GM23338 (cell line): ENCODE results near the gene PRPF38A. TPM values are rescaled to one million over a fixed set of nuclear protein-coding genes. Genes with fewer than 3 reads are reported as not detected.

Experiments
- ATAC-seq: fragments of 200-7000 bp; cut with Tn5 transposase; 3 replicates; pipeline ENCODE4 v1.9.1; 2020
- DNase-seq: peaks from one replicate; pipeline ENCODE4 v3.0.0-alpha.2; 2015; ENCODE audit warnings: low spot score
- H2AFZ ChIP-seq: fragments of 200-600 bp; sonication (generic); 2 replicates; pipeline ENCODE4 v1.8.0; 2016; ENCODE audit warnings: antibody characterized with exemption, mild to moderate bottlenecking, moderate library complexity
- H3F3A ChIP-seq: fragments of 200-600 bp; sonication (generic); replicated peaks from 2 replicates; pipeline ENCODE4 v1.8.0; 2017; ENCODE audit warnings: antibody characterized with exemption, mixed run types, low read depth
- H3K27ac ChIP-seq: fragments of 200-600 bp; sonication (generic); 2 replicates; pipeline ENCODE4 v1.6.1; 2016; ENCODE audit warnings: low read depth
- H3K27me3 ChIP-seq: fragments of 200-600 bp; sonication (generic); 2 replicates; pipeline ENCODE4 v1.8.0; 2016; ENCODE audit warnings: mild to moderate bottlenecking, mixed run types, moderate library complexity; ENCODE audit not compliant: insufficient read depth
- H3K36me3 ChIP-seq: fragments of 200-600 bp; sonication (generic); 2 replicates; pipeline ENCODE4 v1.8.0; 2016; ENCODE audit warnings: mild to moderate bottlenecking; ENCODE audit not compliant: insufficient read depth
- H3K4me1 ChIP-seq: fragments of 200-600 bp; sonication (generic); 2 replicates; pipeline ENCODE4 v1.8.0; 2016; ENCODE audit warnings: mild to moderate bottlenecking, moderate library complexity; ENCODE audit not compliant: insufficient read depth
- H3K4me2 ChIP-seq: fragments of 200-600 bp; sonication (generic); 2 replicates; pipeline ENCODE4 v1.7.1; 2017; ENCODE audit warnings: mixed run types
- H3K4me3 ChIP-seq: fragments of 200-600 bp; sonication (generic); 2 replicates; pipeline ENCODE4 v1.6.1; 2016; ENCODE audit warnings: mixed run types
- H3K79me2 ChIP-seq: fragments of 200-600 bp; sonication (generic); replicated peaks from 2 replicates; pipeline ENCODE4 v1.8.0; 2017; ENCODE audit warnings: mild to moderate bottlenecking; ENCODE audit not compliant: insufficient read depth
- H3K9me2 ChIP-seq: fragments of 200-600 bp; sonication (generic); 2 replicates; pipeline ENCODE4 v1.8.0; 2017; ENCODE audit not compliant: insufficient read depth
- H4K20me1 ChIP-seq: fragments of 200-600 bp; sonication (generic); replicated peaks from 2 replicates; pipeline ENCODE4 v1.8.0; 2017; ENCODE audit warnings: mild to moderate bottlenecking; ENCODE audit not compliant: insufficient read depth
- H3K27ac Mint-ChIP-seq: 2 replicates; pipeline ENCODE4 v1.8.0; 2020; ENCODE audit warnings: inconsistent platforms, mild to moderate bottlenecking, moderate library complexity, mixed read lengths
- H3K27me3 Mint-ChIP-seq: 3 replicates; pipeline ENCODE4 v1.8.0; 2022; ENCODE audit warnings: low read depth, mild to moderate bottlenecking, moderate library complexity, mixed read lengths, inconsistent platforms; ENCODE audit not compliant: insufficient read depth, poor library complexity
- H3K36me3 Mint-ChIP-seq: 3 replicates; pipeline ENCODE4 v1.8.0; 2021; ENCODE audit warnings: low read depth, mild to moderate bottlenecking, inconsistent platforms, moderate library complexity, mixed read lengths
- H3K4me1 Mint-ChIP-seq: 3 replicates; pipeline ENCODE4 v1.8.0; 2020; ENCODE audit warnings: mild to moderate bottlenecking, inconsistent platforms, mixed read lengths
- H3K4me3 Mint-ChIP-seq: 3 replicates; pipeline ENCODE4 v1.8.0; 2021; ENCODE audit warnings: moderate library complexity, mild to moderate bottlenecking, inconsistent platforms, mixed read lengths
- H3K9me3 Mint-ChIP-seq: 3 replicates; pipeline ENCODE4 v1.8.0; 2020; ENCODE audit warnings: moderate library complexity, mild to moderate bottlenecking, inconsistent platforms, mixed read lengths
- CREB1 ChIP-seq: fragments of 250-450 bp; sonication (Bioruptor Pico); IDR thresholded peaks from 2 replicates; pipeline ENCODE4 v1.5.0; 2020; ENCODE audit warnings: low read depth, mild to moderate bottlenecking, moderate library complexity
- EZH2 ChIP-seq: fragments of 200-600 bp; sonication (generic); IDR thresholded peaks from one replicate; pipeline ENCODE4 v1.8.0; 2017; ENCODE audit warnings: antibody characterized with exemption, mild to moderate bottlenecking, low read depth; ENCODE audit not compliant: unreplicated experiment
- EZH2phosphoT487 ChIP-seq: fragments of 200-600 bp; sonication (generic); IDR thresholded peaks from one replicate; pipeline ENCODE4 v1.8.1; 2018; ENCODE audit warnings: antibody characterized with exemption; ENCODE audit not compliant: unreplicated experiment
- NANOG ChIP-seq: IDR thresholded peaks from 2 replicates; pipeline ENCODE4 v1.6.1; 2016; ENCODE audit warnings: antibody characterized with exemption, borderline replicate concordance
- POLR2AphosphoS5 ChIP-seq: IDR thresholded peaks from 2 replicates; pipeline ENCODE4 v1.6.1; 2016; ENCODE audit warnings: antibody characterized with exemption, low read depth
- STAT1 ChIP-seq: IDR thresholded peaks from one replicate; pipeline ENCODE4 v1.6.1; 2016; ENCODE audit warnings: antibody characterized with exemption; ENCODE audit not compliant: unreplicated experiment
- ZNF114 ChIP-seq: fragments of 250-450 bp; sonication (Bioruptor Pico); IDR thresholded peaks from 2 replicates; pipeline ENCODE4 v1.5.0; 2020; ENCODE audit warnings: mild to moderate bottlenecking, moderate library complexity
- ZNF331 ChIP-seq: fragments of 250-450 bp; sonication (Bioruptor Pico); IDR thresholded peaks from 2 replicates; pipeline ENCODE4 v1.5.0; 2020; ENCODE audit warnings: low read depth, mild to moderate bottlenecking, moderate library complexity
- polyA plus RNA-seq: library from polyadenylated mRNA; unstranded; fragments of >200 nt; fragmentation: Nextera tagmentation; extraction: Ambion mirVana; gene quantifications from 2 replicates; pipeline ENCODE4 v1.2.1, GENCODE V29; 2016
- total RNA-seq: library from RNA; depleted of rRNA; stranded (reverse); fragments of >200 nt; shearing (Covaris generic); gene quantifications from 2 replicates; pipeline ENCODE4 v1.2.3, GENCODE V29; 2014
- TF ChIP-seq, protein P1 (sequence below): IDR thresholded peaks from 2 replicates; pipeline ENCODE4 v1.6.1; 2016; ENCODE audit warnings: antibody characterized with exemption
- TF ChIP-seq, protein P2 (sequence below): IDR thresholded peaks from one replicate; pipeline ENCODE4 v1.6.1; 2018; ENCODE audit warnings: antibody characterized with exemption; ENCODE audit not compliant: unreplicated experiment
- TF ChIP-seq, protein P3 (sequence below), 2 experiments: fragments of 200-600 bp in 1 of 2; sonication (generic) in 1 of 2; conservative IDR thresholded peaks; 2 replicates each; pipeline versions ENCODE4 v1.5.1 to v1.6.1; 2016 to 2017; ENCODE audit warnings: antibody characterized with exemption in 2 of 2, low read depth in 2 of 2, mild to moderate bottlenecking in 2 of 2, moderate library complexity in 1 of 2

The PRPF38A gene
- total and polyA plus RNA-seq, 2 experiments from 2014 or later: 24.8 to 40.3 TPM

DNA sequence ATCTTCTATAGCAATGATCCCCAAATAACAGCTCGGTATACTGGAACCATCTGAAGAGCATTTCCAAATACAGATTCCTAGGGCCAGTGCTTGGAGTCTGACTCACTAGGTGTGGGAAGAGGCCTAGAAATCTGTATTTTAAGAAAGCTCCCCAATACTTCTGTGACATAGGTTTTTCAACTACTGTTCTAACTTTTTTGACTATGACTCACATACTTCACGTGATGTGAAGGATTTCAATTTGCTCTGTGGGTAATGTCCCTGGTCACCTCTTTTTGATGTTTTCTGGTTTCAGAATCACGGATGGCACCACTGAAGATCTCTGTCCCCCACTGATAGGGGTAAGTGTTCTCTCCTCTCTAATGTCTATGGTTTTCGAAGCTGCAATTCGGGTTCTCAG, 11.2 kb upstream of the PRPF38A start (continued):
- TF ChIP-seq, protein P1, sequence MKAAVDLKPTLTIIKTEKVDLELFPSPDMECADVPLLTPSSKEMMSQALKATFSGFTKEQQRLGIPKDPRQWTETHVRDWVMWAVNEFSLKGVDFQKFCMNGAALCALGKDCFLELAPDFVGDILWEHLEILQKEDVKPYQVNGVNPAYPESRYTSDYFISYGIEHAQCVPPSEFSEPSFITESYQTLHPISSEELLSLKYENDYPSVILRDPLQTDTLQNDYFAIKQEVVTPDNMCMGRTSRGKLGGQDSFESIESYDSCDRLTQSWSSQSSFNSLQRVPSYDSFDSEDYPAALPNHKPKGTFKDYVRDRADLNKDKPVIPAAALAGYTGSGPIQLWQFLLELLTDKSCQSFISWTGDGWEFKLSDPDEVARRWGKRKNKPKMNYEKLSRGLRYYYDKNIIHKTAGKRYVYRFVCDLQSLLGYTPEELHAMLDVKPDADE: no peak
- TF ChIP-seq, protein P2, sequence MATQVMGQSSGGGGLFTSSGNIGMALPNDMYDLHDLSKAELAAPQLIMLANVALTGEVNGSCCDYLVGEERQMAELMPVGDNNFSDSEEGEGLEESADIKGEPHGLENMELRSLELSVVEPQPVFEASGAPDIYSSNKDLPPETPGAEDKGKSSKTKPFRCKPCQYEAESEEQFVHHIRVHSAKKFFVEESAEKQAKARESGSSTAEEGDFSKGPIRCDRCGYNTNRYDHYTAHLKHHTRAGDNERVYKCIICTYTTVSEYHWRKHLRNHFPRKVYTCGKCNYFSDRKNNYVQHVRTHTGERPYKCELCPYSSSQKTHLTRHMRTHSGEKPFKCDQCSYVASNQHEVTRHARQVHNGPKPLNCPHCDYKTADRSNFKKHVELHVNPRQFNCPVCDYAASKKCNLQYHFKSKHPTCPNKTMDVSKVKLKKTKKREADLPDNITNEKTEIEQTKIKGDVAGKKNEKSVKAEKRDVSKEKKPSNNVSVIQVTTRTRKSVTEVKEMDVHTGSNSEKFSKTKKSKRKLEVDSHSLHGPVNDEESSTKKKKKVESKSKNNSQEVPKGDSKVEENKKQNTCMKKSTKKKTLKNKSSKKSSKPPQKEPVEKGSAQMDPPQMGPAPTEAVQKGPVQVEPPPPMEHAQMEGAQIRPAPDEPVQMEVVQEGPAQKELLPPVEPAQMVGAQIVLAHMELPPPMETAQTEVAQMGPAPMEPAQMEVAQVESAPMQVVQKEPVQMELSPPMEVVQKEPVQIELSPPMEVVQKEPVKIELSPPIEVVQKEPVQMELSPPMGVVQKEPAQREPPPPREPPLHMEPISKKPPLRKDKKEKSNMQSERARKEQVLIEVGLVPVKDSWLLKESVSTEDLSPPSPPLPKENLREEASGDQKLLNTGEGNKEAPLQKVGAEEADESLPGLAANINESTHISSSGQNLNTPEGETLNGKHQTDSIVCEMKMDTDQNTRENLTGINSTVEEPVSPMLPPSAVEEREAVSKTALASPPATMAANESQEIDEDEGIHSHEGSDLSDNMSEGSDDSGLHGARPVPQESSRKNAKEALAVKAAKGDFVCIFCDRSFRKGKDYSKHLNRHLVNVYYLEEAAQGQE: no peak
- TF ChIP-seq EZH2phosphoT487 (no peak), CREB1 (no peak)

DNA sequence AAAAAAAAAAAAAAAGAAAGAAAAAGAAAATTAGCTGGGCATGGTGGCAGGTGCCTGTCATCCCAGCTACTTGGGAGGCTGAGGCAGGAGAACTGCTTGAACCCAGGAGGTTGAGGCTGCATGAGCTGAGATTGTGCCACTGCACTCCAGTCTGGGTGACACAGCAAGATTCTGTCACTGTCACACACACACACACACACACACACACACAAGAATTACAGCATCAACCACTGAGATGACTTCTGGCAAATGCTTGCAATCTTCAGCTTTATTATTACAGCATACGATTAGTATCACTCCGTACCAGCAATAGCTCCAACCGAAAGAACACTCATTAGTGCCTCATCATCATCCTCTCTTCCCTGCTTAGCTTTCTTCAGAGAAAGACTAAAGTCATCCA, 4.8 kb upstream of the PRPF38A start:
- Histone ChIP-seq H3K27me3 (no peaks in the 10 kb centered on the region), H2AFZ (no peak overlapping the region), H3K9me2 (no peaks in the 10 kb centered on the region), H3K79me2 (peaks cover 74% of the 10 kb centered on the region), H4K20me1 (peaks cover 45% of the 10 kb centered on the region), H3K36me3 (peaks cover 60% of the 10 kb centered on the region), H3K27ac (no peak overlapping the region), H3K4me2 (no peak overlapping the region), H3K4me3 (no peak overlapping the region), H3K4me1 (peaks cover 10% of the 10 kb centered on the region), H3F3A (peaks cover 11% of the 10 kb centered on the region; the same call in 1 of the 2 replicates)
- TF ChIP-seq EZH2 (no peak), POLR2AphosphoS5 (no peak), STAT1 (no peak), ZNF114 (CRISPR knock-in tag) (no peak), EZH2phosphoT487 (no peak), ZNF331 (CRISPR knock-in tag) (no peak), NANOG (no peak)
- TF ChIP-seq, protein P3, sequence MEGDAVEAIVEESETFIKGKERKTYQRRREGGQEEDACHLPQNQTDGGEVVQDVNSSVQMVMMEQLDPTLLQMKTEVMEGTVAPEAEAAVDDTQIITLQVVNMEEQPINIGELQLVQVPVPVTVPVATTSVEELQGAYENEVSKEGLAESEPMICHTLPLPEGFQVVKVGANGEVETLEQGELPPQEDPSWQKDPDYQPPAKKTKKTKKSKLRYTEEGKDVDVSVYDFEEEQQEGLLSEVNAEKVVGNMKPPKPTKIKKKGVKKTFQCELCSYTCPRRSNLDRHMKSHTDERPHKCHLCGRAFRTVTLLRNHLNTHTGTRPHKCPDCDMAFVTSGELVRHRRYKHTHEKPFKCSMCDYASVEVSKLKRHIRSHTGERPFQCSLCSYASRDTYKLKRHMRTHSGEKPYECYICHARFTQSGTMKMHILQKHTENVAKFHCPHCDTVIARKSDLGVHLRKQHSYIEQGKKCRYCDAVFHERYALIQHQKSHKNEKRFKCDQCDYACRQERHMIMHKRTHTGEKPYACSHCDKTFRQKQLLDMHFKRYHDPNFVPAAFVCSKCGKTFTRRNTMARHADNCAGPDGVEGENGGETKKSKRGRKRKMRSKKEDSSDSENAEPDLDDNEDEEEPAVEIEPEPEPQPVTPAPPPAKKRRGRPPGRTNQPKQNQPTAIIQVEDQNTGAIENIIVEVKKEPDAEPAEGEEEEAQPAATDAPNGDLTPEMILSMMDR (conservative IDR thresholded peaks at IDR 0.05; ENCODE audit: low read depth in 2 of 2): no peak
- ATAC-seq (no peak), DNase-seq (no peak)
- H3K27me3 Mint-ChIP-seq: no peaks in the 10 kb centered on the region
- H3K9me3 Mint-ChIP-seq: no peaks in the 10 kb centered on the region
- H3K4me3 Mint-ChIP-seq: no peak overlapping the region
- H3K27ac Mint-ChIP-seq: no peak overlapping the region; the same call in 1 of the 2 replicates
- peaks cover 11% of the 10 kb centered on the region; the same call in 1 of the 3 replicates for H3K4me1 Mint-ChIP-seq
- H3K36me3 Mint-ChIP-seq: peaks cover 80% of the 10 kb centered on the region
